ENCODE results near the gene NAT8L.

Gene NAT8L

GRCh38 chr4:2065106-2065930, 6.2 kb downstream of the NAT8L start:
- FAIRE-seq = no peak

- no peak for FAIRE-seq
These were observed 7.0 kb downstream of the NAT8L start for GRCh38 chr4:2066011-2066551.

- FAIRE-seq = no peak
These were observed 7.7 kb downstream of the NAT8L start for GRCh38 chr4:2066571-2067445.

GRCh38 chr4:2067446-2068197, 8.5 kb downstream of the NAT8L start:
- FAIRE-seq = no peak

GRCh38 chr4:2068198-2068470, 9.0 kb downstream of the NAT8L start:
- no peak for FAIRE-seq

- no peak for FAIRE-seq
These were observed 9.4 kb downstream of the NAT8L start for GRCh38 chr4:2068566-2068965.

- FAIRE-seq = no peak
These were observed 10.2 kb downstream of the NAT8L start for GRCh38 chr4:2069161-2069971.

GRCh38 chr4:2069986-2070385, 10.9 kb downstream of the NAT8L start:
- no peak for FAIRE-seq

- no peak for FAIRE-seq
These were observed 11.5 kb downstream of the NAT8L start for GRCh38 chr4:2070421-2071251.

GRCh38 chr4:2071252-2071911, 12.3 kb downstream of the NAT8L start:
- no peak for FAIRE-seq

- FAIRE-seq = no peak
These were observed 13.1 kb downstream of the NAT8L start for GRCh38 chr4:2071912-2072867.

GRCh38 chr4:2072971-2073807, 14.1 kb downstream of the NAT8L start:
- no peak for FAIRE-seq

GRCh38 chr4:2073808-2074481, 14.8 kb downstream of the NAT8L start:
- FAIRE-seq = no peak

GRCh38 chr4:2074588-2074987, 15.5 kb downstream of the NAT8L start:
- FAIRE-seq = no peak

GRCh38 chr4:2075171-2075986, 16.3 kb downstream of the NAT8L start:
- no peak for FAIRE-seq

GRCh38 chr4:2075987-2076907, 17.1 kb downstream of the NAT8L start:
- FAIRE-seq = no peak

Data from G401.6 (cell line).